ENCODE measurements around the gene KCNMA1. TPM values are rescaled to one million over a fixed set of nuclear protein-coding genes. Genes with fewer than 3 reads are reported as not detected.

The KCNMA1 gene
- total RNA-seq, 3 donors from 2014 or later = 45.4 to 312 (median 62.4) TPM

DNA sequence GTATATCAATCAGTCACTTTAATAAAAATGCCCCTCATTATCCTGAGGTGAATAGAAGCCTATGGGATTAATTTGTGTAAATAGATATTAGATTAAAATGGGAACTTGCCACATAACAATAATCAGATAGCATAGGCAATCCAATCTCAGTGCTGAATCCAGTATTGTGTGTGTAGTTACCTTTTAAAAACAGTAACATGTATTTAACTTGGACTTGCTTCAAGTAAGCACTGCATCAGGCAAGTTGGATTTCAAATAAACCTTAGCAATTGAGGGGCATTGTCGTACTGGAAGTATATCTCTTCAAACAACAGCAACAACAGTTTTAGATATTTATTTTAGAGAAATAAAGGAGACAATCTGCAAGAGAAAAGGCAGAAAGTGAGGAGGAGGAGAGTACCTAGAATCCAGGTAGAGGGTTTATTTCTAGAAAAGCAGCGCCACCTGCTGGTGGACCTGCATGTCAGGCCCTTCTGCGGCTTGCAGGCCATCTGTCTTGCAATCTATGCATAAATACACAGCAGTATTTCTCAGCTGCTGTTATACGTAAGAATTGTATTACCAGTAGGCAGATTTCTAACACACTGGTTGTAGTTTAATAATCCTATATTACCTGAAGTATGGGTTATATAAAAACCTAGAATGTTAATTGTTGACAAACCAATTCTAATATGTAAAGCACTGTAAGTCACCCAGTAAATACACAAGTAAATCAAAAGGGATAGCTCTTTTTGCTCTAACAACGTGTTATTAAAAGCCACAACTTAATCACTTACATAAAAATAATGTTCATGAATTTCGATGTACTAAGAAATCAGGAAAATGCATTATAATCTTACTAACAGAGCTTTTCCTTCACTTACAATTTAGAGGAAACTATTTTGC, 652.8 kb downstream of the KCNMA1 start:
- Histone ChIP-seq H3K36me3 (ENCODE audit: low read depth) (no peaks in the 10 kb centered on the region), H3K4me3 (no peak overlapping the region), H3K4me1 (ENCODE audit: low read depth) (no peaks in the 10 kb centered on the region), H3K9me3 (no peaks in the 10 kb centered on the region)
- TF ChIP-seq, protein P1, sequence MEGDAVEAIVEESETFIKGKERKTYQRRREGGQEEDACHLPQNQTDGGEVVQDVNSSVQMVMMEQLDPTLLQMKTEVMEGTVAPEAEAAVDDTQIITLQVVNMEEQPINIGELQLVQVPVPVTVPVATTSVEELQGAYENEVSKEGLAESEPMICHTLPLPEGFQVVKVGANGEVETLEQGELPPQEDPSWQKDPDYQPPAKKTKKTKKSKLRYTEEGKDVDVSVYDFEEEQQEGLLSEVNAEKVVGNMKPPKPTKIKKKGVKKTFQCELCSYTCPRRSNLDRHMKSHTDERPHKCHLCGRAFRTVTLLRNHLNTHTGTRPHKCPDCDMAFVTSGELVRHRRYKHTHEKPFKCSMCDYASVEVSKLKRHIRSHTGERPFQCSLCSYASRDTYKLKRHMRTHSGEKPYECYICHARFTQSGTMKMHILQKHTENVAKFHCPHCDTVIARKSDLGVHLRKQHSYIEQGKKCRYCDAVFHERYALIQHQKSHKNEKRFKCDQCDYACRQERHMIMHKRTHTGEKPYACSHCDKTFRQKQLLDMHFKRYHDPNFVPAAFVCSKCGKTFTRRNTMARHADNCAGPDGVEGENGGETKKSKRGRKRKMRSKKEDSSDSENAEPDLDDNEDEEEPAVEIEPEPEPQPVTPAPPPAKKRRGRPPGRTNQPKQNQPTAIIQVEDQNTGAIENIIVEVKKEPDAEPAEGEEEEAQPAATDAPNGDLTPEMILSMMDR (IDR thresholded peaks at IDR 0.05) = peak; percentile 78
- ATAC-seq = peak; percentile 85
- intact Hi-C loops (cut with DNase I, micrococcal nuclease) = no loop called here
- peak; percentile 57 to 83 (median 76) for DNase-seq

DNA sequence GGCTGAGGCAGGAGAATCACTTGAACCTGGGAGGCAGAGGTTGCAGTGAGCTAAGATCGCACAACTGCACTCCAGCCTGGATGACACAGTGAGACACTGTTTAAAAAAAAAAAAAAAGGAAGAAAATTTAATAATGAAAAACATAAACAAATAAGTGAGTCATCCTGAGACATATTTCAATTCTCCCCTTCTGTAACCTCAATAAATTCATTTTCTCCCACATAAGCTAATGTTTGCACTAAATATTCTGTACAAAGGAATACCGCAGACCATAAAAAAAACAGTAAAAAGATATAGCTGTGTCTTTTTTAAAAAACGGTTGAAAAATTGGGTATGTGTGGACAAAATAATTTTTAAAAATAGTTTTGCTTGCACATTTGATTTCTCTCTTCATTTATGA, 654.0 kb downstream of the KCNMA1 start:
- Histone ChIP-seq H3K36me3 (ENCODE audit: low read depth) (no peaks in the 10 kb centered on the region), H3K9me3 (no peaks in the 10 kb centered on the region), H3K4me3 (no peak overlapping the region), H3K4me1 (ENCODE audit: low read depth) (no peaks in the 10 kb centered on the region)
- TF ChIP-seq, protein P1 (IDR thresholded peaks at IDR 0.05) = no peak
- ATAC-seq (no peak), DNase-seq (no peak)
- intact Hi-C loops (cut with DNase I, micrococcal nuclease) = no loop called here

DNA sequence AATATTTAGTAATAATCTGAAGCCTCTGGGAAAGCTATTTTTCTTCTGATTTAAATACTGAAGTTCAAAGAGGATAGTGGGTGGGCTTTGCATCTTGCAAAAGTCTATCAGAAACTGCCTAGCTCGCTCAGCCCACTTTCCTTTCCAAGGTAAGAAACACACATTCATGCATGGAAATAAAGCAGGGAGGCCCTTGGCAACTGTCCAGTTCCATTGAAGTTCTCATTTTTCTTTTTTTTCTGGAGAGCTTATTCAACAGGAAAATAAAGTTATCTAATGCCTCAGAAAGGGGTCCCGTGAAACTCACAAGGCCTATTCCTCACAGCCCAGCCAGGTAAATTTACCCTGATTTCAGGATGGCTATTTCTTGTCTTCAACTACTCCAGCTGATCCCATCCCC, 654.9 kb downstream of the KCNMA1 start:
- no peak overlapping the region for H3K4me3 ChIP-seq
- H3K4me1 ChIP-seq (ENCODE audit: low read depth) = no peaks in the 10 kb centered on the region
- DNase-seq (no peak), ATAC-seq (no peak)
- no peaks in the 10 kb centered on the region for H3K9me3 ChIP-seq
- H3K36me3 ChIP-seq (ENCODE audit: low read depth) = no peaks in the 10 kb centered on the region
- TF ChIP-seq, protein P1 (IDR thresholded peaks at IDR 0.05) = no peak
- intact Hi-C loops (cut with DNase I, micrococcal nuclease) = no loop called here

DNA sequence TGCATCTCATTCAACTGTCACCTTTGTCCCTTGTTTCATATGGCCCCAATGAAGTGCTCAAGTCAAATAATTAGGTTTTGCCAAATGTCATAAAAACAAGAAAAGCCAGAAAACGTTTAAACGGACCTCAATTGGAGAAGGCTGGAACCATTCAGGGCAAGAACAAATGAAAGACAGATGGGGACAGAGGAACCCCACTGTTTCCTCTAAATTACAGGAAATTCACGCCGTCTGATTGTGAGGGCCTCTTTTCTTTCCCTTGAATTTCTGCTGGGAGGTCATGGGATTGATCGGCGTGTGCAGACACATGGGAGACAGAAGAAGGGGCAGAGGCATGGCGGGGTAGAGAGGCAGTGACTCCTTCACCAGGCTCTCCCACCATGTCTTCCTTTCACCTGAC, 656.4 kb downstream of the KCNMA1 start:
- no peak overlapping the region for H3K4me3 ChIP-seq
- TF ChIP-seq, protein P1 (IDR thresholded peaks at IDR 0.05) = no peak
- ATAC-seq (no peak), DNase-seq (no peak)
- H3K4me1 ChIP-seq (ENCODE audit: low read depth) = no peaks in the 10 kb centered on the region
- intact Hi-C loops (cut with DNase I, micrococcal nuclease) = no loop called here
- H3K36me3 ChIP-seq (ENCODE audit: low read depth) = no peaks in the 10 kb centered on the region
- no peaks in the 10 kb centered on the region for H3K9me3 ChIP-seq

DNA sequence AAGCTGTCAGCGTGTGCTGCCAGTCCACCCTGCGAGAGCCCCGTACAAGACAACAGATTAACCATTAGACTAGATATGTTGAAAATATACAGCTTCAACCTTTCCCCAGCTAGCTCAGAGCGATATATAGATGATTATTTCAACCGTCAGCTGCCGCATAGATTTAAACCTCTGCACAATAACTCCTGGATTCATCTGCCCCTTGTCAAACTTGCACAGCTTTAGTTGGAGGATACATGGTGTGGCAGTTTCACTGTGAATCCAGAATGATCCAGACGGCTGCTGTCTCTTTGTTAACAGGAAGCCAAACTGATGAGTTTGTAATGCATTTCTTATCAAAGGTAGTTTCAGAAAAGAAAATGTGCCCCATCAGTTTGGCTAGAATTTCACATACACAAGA, 659.7 kb downstream of the KCNMA1 start:
- intact Hi-C loops (cut with DNase I, micrococcal nuclease) = loop anchor here in 1 of 2 donors (10.0 kb wide), 1 partner anchor 423 kb away; no protein-coding TSS in a partner anchor
- H3K4me1 ChIP-seq (ENCODE audit: low read depth) = no peaks in the 10 kb centered on the region

More for the DNA sequence above, 659.7 kb downstream of the KCNMA1 start:
- TF ChIP-seq, protein P1 (IDR thresholded peaks at IDR 0.05) = no peak
- Histone ChIP-seq H3K9me3 (no peaks in the 10 kb centered on the region), H3K4me3 (no peak overlapping the region), H3K36me3 (ENCODE audit: low read depth) (no peaks in the 10 kb centered on the region)
- DNase-seq (no peak), ATAC-seq (no peak)
